SHP77 (cell line): ENCODE results near the gene SHMT1.

ENCODE experiments used
- DNase-seq, 2 experiments: peaks; one replicate each; lab custom pipeline; 2025; lab: John Stamatoyannopoulos, UW

The SHMT1 gene

DNA sequence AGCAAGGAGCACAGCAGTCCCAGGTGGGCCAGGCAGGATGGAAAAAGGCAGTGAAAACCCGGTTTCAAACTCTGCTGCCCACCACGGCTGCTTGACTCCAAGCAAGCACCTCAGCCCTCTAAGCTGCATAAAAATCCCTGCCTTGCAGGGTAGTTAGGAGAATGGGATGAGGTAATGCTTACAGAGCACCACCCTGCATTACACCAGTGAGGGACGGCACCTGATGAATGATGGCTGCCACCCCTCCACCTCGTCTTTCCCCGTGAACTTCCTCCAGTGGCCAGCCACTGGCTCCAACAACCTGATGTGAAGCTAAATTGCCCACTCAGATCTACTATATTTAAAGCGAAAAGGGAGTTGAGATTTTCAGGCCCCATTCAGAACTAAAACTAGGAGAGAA lies 81.6 kb downstream of the SHMT1 start:
- DNase-seq, result no peak

DNA sequence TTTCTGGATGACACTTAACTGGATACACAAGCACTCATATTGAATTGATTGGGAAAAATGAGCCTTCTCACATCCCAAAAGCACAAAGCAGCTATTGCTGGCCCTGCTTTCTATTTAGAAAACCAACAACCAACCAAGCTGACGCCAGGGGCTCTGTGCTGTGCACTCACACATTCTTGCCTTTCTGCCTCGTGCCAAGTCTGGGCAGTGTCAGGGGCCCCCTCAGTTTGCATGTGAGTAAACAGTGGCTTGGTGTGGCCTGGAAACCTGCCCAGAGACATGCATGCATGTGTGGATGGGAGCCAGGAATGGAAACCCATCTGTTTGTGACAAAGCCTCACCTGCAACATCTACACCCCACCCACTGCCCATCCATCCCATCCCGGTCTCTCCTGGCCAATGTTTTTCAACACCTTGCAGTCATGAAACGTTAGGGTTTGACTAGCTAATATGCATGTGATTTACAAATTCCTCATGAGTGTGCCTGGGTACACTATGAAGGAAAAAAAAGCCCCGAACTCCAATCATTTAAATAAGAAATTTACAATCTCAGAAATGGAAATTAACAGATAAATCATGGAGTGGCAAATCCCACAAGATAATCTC lies 82.5 kb downstream of the SHMT1 start:
- peak; percentile 33 to 35 for DNase-seq

DNA sequence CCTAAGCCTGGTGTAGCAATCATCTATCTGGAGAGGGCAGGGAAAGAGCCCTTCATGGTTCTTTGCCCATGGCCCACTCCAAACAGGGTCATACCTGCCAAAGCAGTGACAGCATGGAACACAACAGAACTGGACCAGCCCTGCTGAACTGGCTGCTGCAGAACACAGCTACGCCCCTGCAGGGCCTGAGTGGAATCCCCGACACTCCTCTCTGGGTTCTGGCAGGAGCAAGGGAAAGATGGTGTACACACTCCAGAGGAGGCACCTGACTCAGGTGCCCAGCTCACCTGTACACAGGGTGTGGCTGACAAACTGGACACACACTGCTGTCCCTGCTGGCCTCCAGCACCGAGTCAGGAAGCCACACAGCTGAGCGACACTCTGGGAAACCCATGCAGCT lies 83.1 kb downstream of the SHMT1 start:
- no peak for DNase-seq

DNA sequence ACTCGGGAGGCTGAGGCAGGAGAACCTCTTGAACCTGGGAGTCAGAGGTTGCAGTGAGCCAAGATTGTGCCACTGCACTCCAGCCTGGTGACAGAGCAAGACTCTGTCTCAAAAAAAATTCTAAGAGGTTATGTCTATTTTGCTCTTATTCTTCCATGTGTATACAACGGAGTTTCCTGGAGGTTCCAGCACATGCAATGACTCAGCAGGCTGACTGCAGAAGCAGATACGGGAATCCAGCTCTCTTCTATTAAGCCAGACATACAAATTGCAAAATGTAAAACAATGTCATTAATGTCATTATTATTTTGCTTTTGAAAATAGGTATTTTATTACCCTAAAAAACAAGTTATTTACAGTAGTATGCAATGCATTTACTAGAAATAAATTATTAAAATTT lies 84.5 kb downstream of the SHMT1 start:
- no peak for DNase-seq
